ENCODE results near the gene ULK2.

DNA sequence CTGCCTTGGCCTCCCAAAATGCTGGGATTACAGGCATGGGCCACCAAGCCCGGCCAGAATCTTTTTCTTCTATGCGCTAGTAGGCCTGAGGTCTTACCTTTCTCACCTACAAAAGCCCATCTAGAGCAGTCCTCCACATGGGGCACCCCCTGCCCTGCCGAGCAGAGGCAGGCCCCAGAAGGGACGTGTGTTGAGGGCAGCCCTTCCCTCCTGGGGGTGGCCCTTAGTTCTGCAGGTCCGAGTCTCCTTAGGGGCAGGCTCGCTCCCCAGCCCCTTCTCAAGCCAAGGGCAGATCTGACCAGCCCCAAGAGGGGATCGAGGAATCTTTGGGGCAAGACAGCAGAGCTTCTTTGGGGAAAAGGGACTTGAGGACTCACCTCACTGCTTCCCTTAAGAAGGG, 101.7 kb downstream of the ULK2 start:
- TF ChIP-seq, protein P1, sequence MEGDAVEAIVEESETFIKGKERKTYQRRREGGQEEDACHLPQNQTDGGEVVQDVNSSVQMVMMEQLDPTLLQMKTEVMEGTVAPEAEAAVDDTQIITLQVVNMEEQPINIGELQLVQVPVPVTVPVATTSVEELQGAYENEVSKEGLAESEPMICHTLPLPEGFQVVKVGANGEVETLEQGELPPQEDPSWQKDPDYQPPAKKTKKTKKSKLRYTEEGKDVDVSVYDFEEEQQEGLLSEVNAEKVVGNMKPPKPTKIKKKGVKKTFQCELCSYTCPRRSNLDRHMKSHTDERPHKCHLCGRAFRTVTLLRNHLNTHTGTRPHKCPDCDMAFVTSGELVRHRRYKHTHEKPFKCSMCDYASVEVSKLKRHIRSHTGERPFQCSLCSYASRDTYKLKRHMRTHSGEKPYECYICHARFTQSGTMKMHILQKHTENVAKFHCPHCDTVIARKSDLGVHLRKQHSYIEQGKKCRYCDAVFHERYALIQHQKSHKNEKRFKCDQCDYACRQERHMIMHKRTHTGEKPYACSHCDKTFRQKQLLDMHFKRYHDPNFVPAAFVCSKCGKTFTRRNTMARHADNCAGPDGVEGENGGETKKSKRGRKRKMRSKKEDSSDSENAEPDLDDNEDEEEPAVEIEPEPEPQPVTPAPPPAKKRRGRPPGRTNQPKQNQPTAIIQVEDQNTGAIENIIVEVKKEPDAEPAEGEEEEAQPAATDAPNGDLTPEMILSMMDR (IDR thresholded peaks at IDR 0.05), result no peak
- TF ChIP-seq TCF7L2 (IDR thresholded peaks at IDR 0.05; ENCODE audit: low read depth, low read length) (no peak), SIN3A (IDR thresholded peaks at IDR 0.05; ENCODE audit: borderline replicate concordance, insufficient read depth, low read depth, low read length) (no peak)
- TF ChIP-seq, protein P2, sequence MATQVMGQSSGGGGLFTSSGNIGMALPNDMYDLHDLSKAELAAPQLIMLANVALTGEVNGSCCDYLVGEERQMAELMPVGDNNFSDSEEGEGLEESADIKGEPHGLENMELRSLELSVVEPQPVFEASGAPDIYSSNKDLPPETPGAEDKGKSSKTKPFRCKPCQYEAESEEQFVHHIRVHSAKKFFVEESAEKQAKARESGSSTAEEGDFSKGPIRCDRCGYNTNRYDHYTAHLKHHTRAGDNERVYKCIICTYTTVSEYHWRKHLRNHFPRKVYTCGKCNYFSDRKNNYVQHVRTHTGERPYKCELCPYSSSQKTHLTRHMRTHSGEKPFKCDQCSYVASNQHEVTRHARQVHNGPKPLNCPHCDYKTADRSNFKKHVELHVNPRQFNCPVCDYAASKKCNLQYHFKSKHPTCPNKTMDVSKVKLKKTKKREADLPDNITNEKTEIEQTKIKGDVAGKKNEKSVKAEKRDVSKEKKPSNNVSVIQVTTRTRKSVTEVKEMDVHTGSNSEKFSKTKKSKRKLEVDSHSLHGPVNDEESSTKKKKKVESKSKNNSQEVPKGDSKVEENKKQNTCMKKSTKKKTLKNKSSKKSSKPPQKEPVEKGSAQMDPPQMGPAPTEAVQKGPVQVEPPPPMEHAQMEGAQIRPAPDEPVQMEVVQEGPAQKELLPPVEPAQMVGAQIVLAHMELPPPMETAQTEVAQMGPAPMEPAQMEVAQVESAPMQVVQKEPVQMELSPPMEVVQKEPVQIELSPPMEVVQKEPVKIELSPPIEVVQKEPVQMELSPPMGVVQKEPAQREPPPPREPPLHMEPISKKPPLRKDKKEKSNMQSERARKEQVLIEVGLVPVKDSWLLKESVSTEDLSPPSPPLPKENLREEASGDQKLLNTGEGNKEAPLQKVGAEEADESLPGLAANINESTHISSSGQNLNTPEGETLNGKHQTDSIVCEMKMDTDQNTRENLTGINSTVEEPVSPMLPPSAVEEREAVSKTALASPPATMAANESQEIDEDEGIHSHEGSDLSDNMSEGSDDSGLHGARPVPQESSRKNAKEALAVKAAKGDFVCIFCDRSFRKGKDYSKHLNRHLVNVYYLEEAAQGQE (IDR thresholded peaks at IDR 0.05; ENCODE audit: insufficient read depth in 1 of 2, low read depth in 2 of 2, low read length in 1 of 2), result no peak

Measured in Panc1 (cell line).